ENCODE data around the gene SLX4IP. TPM values are rescaled to one million over a fixed set of nuclear protein-coding genes. Genes with fewer than 3 reads are reported as not detected.

The SLX4IP gene
- total and polyA plus RNA-seq, 2 donors (not counting 1 experiment from before 2014, with no cell fraction given) = 2.0 to 8.1 TPM

GRCh38 chr20:10433623-10434466 lies 1.3 kb upstream of the SLX4IP start, which contains the start of gene MKKS:
MKKS (minus strand) TSS chr20:10434222; CDS start chr20:10413514, 20,708 bp downstream.
- H3K4me1 Mint-ChIP-seq = peaks cover 47% of the 10 kb centered on the region
- peak within 1 kb of the TSS; percentile 93 for H2AFZ ChIP-seq (ENCODE audit: insufficient read depth, low read depth, low read length, poor library complexity, severe bottlenecking)
- no peaks in the 10 kb centered on the region for H3K36me3 ChIP-seq (replicated peaks in 1 of 2; ENCODE audit: control extremely low read depth in 1 of 2, control insufficient read depth in 1 of 2, extremely low read depth in 1 of 2, insufficient read depth in 2 of 2, low read length in 1 of 2)
- H4K20me1 ChIP-seq (ENCODE audit: control insufficient read depth, insufficient read depth, low read length, poor library complexity, severe bottlenecking) = peaks cover 6% of the 10 kb centered on the region
- H3K9ac ChIP-seq (ENCODE audit: low read length) = peak within 1 kb of the TSS; percentile 84
- peak within 1 kb of the TSS; percentile 81 to 95 for H3K27ac ChIP-seq (ENCODE audit: low read length in 2 of 2)
- ATAC-seq (ENCODE audit: low read depth) = peak; percentile 68
- peak within 1 kb of the TSS; percentile 94 for H3K4me3 Mint-ChIP-seq
- peak within 1 kb of the TSS; percentile 97 for H3K27ac Mint-ChIP-seq
- peak within 1 kb of the TSS; percentile 74 for H3K4me2 ChIP-seq (replicated peaks; ENCODE audit: low read depth, low read length, poor library complexity, severe bottlenecking)
- H3K9me3 Mint-ChIP-seq (ENCODE audit: insufficient read depth) = no peaks in the 10 kb centered on the region
- no peak for TF ChIP-seq EZH2 (IDR thresholded peaks at IDR 0.05; ENCODE audit: borderline replicate concordance, insufficient read depth, low read depth, low read length, poor library complexity, severe bottlenecking)
- TF ChIP-seq, protein P1, sequence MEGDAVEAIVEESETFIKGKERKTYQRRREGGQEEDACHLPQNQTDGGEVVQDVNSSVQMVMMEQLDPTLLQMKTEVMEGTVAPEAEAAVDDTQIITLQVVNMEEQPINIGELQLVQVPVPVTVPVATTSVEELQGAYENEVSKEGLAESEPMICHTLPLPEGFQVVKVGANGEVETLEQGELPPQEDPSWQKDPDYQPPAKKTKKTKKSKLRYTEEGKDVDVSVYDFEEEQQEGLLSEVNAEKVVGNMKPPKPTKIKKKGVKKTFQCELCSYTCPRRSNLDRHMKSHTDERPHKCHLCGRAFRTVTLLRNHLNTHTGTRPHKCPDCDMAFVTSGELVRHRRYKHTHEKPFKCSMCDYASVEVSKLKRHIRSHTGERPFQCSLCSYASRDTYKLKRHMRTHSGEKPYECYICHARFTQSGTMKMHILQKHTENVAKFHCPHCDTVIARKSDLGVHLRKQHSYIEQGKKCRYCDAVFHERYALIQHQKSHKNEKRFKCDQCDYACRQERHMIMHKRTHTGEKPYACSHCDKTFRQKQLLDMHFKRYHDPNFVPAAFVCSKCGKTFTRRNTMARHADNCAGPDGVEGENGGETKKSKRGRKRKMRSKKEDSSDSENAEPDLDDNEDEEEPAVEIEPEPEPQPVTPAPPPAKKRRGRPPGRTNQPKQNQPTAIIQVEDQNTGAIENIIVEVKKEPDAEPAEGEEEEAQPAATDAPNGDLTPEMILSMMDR (IDR thresholded peaks at IDR 0.05) = no peak
- H3K4me3 ChIP-seq (ENCODE audit: control extremely low read depth in 1 of 5, extremely low read depth in 1 of 5, insufficient read depth in 1 of 5, low read depth in 2 of 5, low read length in 4 of 5) = peak within 1 kb of the TSS; percentile 72 to 93 (median 73)
- POLR2A ChIA-PET = no interaction called here
- CTCF ChIA-PET = interaction anchor here (0.7 to 4.5 kb wide), 3 partner anchors 7 to 455 kb away, joined by 3 to 20 read pairs (median 10); no protein-coding TSS in a partner anchor
- DNase-seq = peak; percentile 93
- H3K79me2 ChIP-seq (ENCODE audit: control insufficient read depth, insufficient read depth, low read length) = no peaks in the 10 kb centered on the region
- intact Hi-C loops (cut with micrococcal nuclease) = loop anchor here (2.0 kb wide), 3 partner anchors 43 to 399 kb away; partner anchors contain the start of gene ANKEF1
- WGBS (ENCODE audit: insufficient coverage) = 0% methylated on average over 65 of the region's 73 CpGs
- no peaks in the 10 kb centered on the region for H3K27me3 ChIP-seq (replicated peaks in 1 of 4; ENCODE audit: control extremely low read depth in 1 of 4, control insufficient read depth in 3 of 4, insufficient read depth in 4 of 4, low read length in 3 of 4)
- peaks cover 11 to 12% of the 10 kb centered on the region in 2 donors for H3K4me1 ChIP-seq (ENCODE audit: control insufficient read depth in 2 of 2, insufficient read depth in 2 of 2, low read length in 2 of 2)
- H3K9me3 ChIP-seq (ENCODE audit: control extremely low read depth in 1 of 3, control insufficient read depth in 2 of 3, insufficient read depth in 1 of 3, low read length in 2 of 3) = no peaks in the 10 kb centered on the region
- H3K27me3 Mint-ChIP-seq = no peaks in the 10 kb centered on the region

- TF ChIP-seq, protein P1 (IDR thresholded peaks at IDR 0.05) = no peak
- no peak for TF ChIP-seq EZH2 (IDR thresholded peaks at IDR 0.05; ENCODE audit: borderline replicate concordance, insufficient read depth, low read depth, low read length, poor library complexity, severe bottlenecking)
- H3K79me2 ChIP-seq (ENCODE audit: control insufficient read depth, insufficient read depth, low read length) = peaks cover 5% of the 10 kb centered on the region
- H3K9ac ChIP-seq (ENCODE audit: low read length) = peak overlapping the region; percentile 84
- CTCF ChIA-PET = interaction anchor here (0.9 to 4.5 kb wide), 3 partner anchors 8 to 456 kb away, joined by 6 to 20 read pairs (median 10); no protein-coding TSS in a partner anchor
- no peaks in the 10 kb centered on the region for H3K36me3 ChIP-seq (replicated peaks in 1 of 2; ENCODE audit: control extremely low read depth in 1 of 2, control insufficient read depth in 1 of 2, extremely low read depth in 1 of 2, insufficient read depth in 2 of 2, low read length in 1 of 2)
- ATAC-seq (ENCODE audit: low read depth) (peak; percentile 53), DNase-seq (peak; percentile 88)
- peak overlapping the region; percentile 72 to 93 (median 73) for H3K4me3 ChIP-seq (ENCODE audit: control extremely low read depth in 1 of 5, extremely low read depth in 1 of 5, insufficient read depth in 1 of 5, low read depth in 2 of 5, low read length in 4 of 5)
- intact Hi-C loops (cut with micrococcal nuclease) = loop anchor here (2.0 kb wide), 3 partner anchors 42 to 400 kb away; partner anchors contain the start of gene ANKEF1
- peak overlapping the region; percentile 93 for H2AFZ ChIP-seq (ENCODE audit: insufficient read depth, low read depth, low read length, poor library complexity, severe bottlenecking)
- WGBS (ENCODE audit: insufficient coverage) = 0% methylated on average over 13 of the region's 17 CpGs
- H3K27ac ChIP-seq (ENCODE audit: low read length in 2 of 2) = peak overlapping the region; percentile 81 to 95
- H3K9me3 ChIP-seq (ENCODE audit: control extremely low read depth in 1 of 3, control insufficient read depth in 2 of 3, insufficient read depth in 1 of 3, low read length in 2 of 3) = no peaks in the 10 kb centered on the region
- peak overlapping the region; percentile 97 for H3K27ac Mint-ChIP-seq
- peaks cover 40% of the 10 kb centered on the region for H3K4me1 Mint-ChIP-seq
- peaks cover 11 to 12% of the 10 kb centered on the region in 2 donors for H3K4me1 ChIP-seq (ENCODE audit: control insufficient read depth in 2 of 2, insufficient read depth in 2 of 2, low read length in 2 of 2)
- H3K4me2 ChIP-seq (replicated peaks; ENCODE audit: low read depth, low read length, poor library complexity, severe bottlenecking) = peak overlapping the region; percentile 74
- no peaks in the 10 kb centered on the region for H4K20me1 ChIP-seq (ENCODE audit: control insufficient read depth, insufficient read depth, low read length, poor library complexity, severe bottlenecking)
- no peaks in the 10 kb centered on the region for H3K9me3 Mint-ChIP-seq (ENCODE audit: insufficient read depth)
- peak overlapping the region; percentile 94 for H3K4me3 Mint-ChIP-seq
- no peaks in the 10 kb centered on the region for H3K27me3 ChIP-seq (replicated peaks in 1 of 4; ENCODE audit: control extremely low read depth in 1 of 4, control insufficient read depth in 3 of 4, insufficient read depth in 4 of 4, low read length in 3 of 4)
- no peaks in the 10 kb centered on the region for H3K27me3 Mint-ChIP-seq
- POLR2A ChIA-PET = no interaction called here
Observed at GRCh38 chr20:10434467-10434831, 656 bp upstream of the SLX4IP start.

Measured in B cell (primary cell).